Measurements from ENCODE around the gene CKMT2. TPM values are rescaled to one million over a fixed set of nuclear protein-coding genes. Genes with fewer than 3 reads are reported as not detected.

The CKMT2 gene
- total and polyA plus RNA-seq, 2 of the 8 experiments (the other 6 are each of a cell fraction or from before 2014, with no cell fraction given), result 2.4 to 5.0 TPM

GRCh38 chr5:81225463-81225862, 7.7 kb upstream of the CKMT2 start:
- no peak overlapping the region for H4K8ac ChIP-seq (ENCODE audit: extremely low read depth, insufficient read depth, low read length)
- DNase-seq (ENCODE audit: low read depth in 1 of 2, low spot score in 2 of 2), result no peak
- no peak overlapping the region for H2AK5ac ChIP-seq (ENCODE audit: low read depth, low read length)
- H2BK15ac ChIP-seq (ENCODE audit: low read length), result no peak overlapping the region
- no peaks in the 10 kb centered on the region for H3K4me1 ChIP-seq (replicated peaks in 1 of 4; ENCODE audit: control insufficient read depth in 3 of 4, insufficient read depth in 4 of 4, low read length in 3 of 4)
- H2BK20ac ChIP-seq (ENCODE audit: low read length), result no peak overlapping the region
- CTCF ChIA-PET (ENCODE audit: partially characterized antibody), result interaction anchor here (0.7 to 1.2 kb wide), 2 partner anchors 11 to 74 kb away, joined by 3 to 5 read pairs; no protein-coding TSS in a partner anchor
- H2BK120ac ChIP-seq (replicated peaks; ENCODE audit: low read depth, low read length), result no peak overlapping the region
- no peak overlapping the region for H3K4me2 ChIP-seq (ENCODE audit: insufficient read depth in 1 of 2, low read depth in 2 of 2, low read length in 2 of 2)
- no peak overlapping the region for H3K9ac ChIP-seq (replicated peaks in 1 of 4; ENCODE audit: extremely low read depth in 1 of 4, low read depth in 3 of 4, low read length in 3 of 4)
- no peak overlapping the region for H3K56ac ChIP-seq (replicated peaks; ENCODE audit: insufficient read length, low read depth, low read length)
- H4K5ac ChIP-seq (ENCODE audit: insufficient read length, low read depth, low read length), result no peak overlapping the region
- no peaks in the 10 kb centered on the region for H3K79me2 ChIP-seq (ENCODE audit: control insufficient read depth in 1 of 2, insufficient read depth in 2 of 2, low read length in 2 of 2)
- no peak overlapping the region for H2AFZ ChIP-seq (ENCODE audit: low read length)
- no peak overlapping the region for H3K23ac ChIP-seq (ENCODE audit: insufficient read length)
- no peak overlapping the region for H3K4me3 ChIP-seq (ENCODE audit: extremely low read depth in 1 of 4, insufficient read depth in 2 of 4, low read depth in 3 of 4, low read length in 4 of 4)
- H3K27ac ChIP-seq (ENCODE audit: low read depth, low read length), result no peak overlapping the region
- no peaks in the 10 kb centered on the region for H3K36me3 ChIP-seq (ENCODE audit: control insufficient read depth in 2 of 4, insufficient read depth in 4 of 4, low read length in 3 of 4)
- no peak overlapping the region for H3K14ac ChIP-seq (ENCODE audit: insufficient read length)
- H4K91ac ChIP-seq (replicated peaks; ENCODE audit: insufficient read length, low read length), result no peak overlapping the region
- no peaks in the 10 kb centered on the region for H3K9me3 ChIP-seq (ENCODE audit: insufficient read depth in 2 of 2, low read depth in 1 of 2, low read length in 1 of 2)
- H3K23me2 ChIP-seq (ENCODE audit: low read depth, low read length), result no peaks in the 10 kb centered on the region
- H2BK12ac ChIP-seq (ENCODE audit: low read depth, low read length), result no peak overlapping the region
- no peak for FAIRE-seq
- no peak overlapping the region for H3K4ac ChIP-seq (replicated peaks; ENCODE audit: insufficient read length, low read depth, low read length)
- 89% methylated on average over 8 of the region's 8 CpGs; no CpG with 5 or more reads in 1 of the 2 experiments for WGBS, 2 experiments (ENCODE audit: extremely low coverage in 1 of 2, insufficient coverage in 1 of 2, insufficient read length in 1 of 2, insufficient replicate concordance in 2 of 2, low coverage in 1 of 2, low lambda C conversion rate in 2 of 2, missing lambda C conversion rate in 1 of 2)
- no peaks in the 10 kb centered on the region for H4K20me1 ChIP-seq (replicated peaks in 1 of 2; ENCODE audit: control insufficient read depth in 1 of 2, insufficient read depth in 2 of 2, low read length in 2 of 2)
- POLR2A ChIA-PET (ENCODE audit: partially characterized antibody), result interaction anchor here (0.7 to 1.5 kb wide), 2 partner anchors 16 to 24 kb away, joined by 4 read pairs; no protein-coding TSS in a partner anchor
- H3K27me3 ChIP-seq (replicated peaks in 1 of 4; ENCODE audit: control insufficient read depth in 3 of 4, extremely low read depth in 1 of 4, insufficient read depth in 3 of 4, low read length in 3 of 4), result no peaks in the 10 kb centered on the region
- H3K18ac ChIP-seq (ENCODE audit: extremely low read depth, low read length), result no peak overlapping the region
- no peak overlapping the region for H2BK5ac ChIP-seq (ENCODE audit: low read depth, low read length)
- no peaks in the 10 kb centered on the region; the same call in 1 of the 2 replicates for H3K79me1 ChIP-seq (ENCODE audit: low read depth, low read length)
- no peak for TF ChIP-seq GTF2F1 (IDR thresholded peaks at IDR 0.05; ENCODE audit: borderline replicate concordance, low read depth, low read length)
- TF ChIP-seq USF2 (IDR thresholded peaks at IDR 0.05; ENCODE audit: low read length), result no peak

Measured in H1 (cell line).